Panc1 (cell line): Measurements from ENCODE around the gene FGD4.

Source experiments
- CTCF ChIP-seq: fragments of 450-650 bp; IDR thresholded peaks from 2 replicates; pipeline ENCODE4 v1.5.1; 2017; ENCODE audit warnings: mild to moderate bottlenecking
- REST ChIP-seq, 2 experiments: IDR thresholded peaks; 2 replicates each; pipeline ENCODE4 v1.6.1; 2011 to 2012; ENCODE audit warnings: low read depth in 2 of 2, control low read depth in 1 of 2, low read length in 1 of 2, mild to moderate bottlenecking in 1 of 2, moderate library complexity in 1 of 2; ENCODE audit not compliant: insufficient read depth in 1 of 2
- SIN3A ChIP-seq: IDR thresholded peaks from 2 replicates; pipeline ENCODE4 v1.6.1; 2012; ENCODE audit warnings: low read depth, mild to moderate bottlenecking, low read length, moderate library complexity, borderline replicate concordance; ENCODE audit not compliant: insufficient read depth

- TF ChIP-seq CTCF (no peak), REST (IDR thresholded peaks at IDR 0.05; ENCODE audit: insufficient read depth in 1 of 2, low read depth in 2 of 2, low read length in 1 of 2) (no peak), SIN3A (no peak)
Measured at GRCh38 chr12:32532422-32532821, 133.1 kb downstream of the FGD4 start.
